ENCODE data around the gene TTC33.
"Not testable (repeated sequence)": the region's sequence is repeated elsewhere in the genome, so short reads cannot be mapped to it uniquely, and the experiment has no call there.

Gene TTC33

GRCh38 chr5:40603378-40603777 is 152.4 kb downstream of the TTC33 start:
- FAIRE-seq: no peak

GRCh38 chr5:40601198-40601868 is 154.4 kb downstream of the TTC33 start:
- FAIRE-seq: no peak

- no peak for FAIRE-seq
Observed at GRCh38 chr5:40600383-40600782, 155.4 kb downstream of the TTC33 start.

GRCh38 chr5:40599676-40600075 is 156.1 kb downstream of the TTC33 start:
- no peak for FAIRE-seq

GRCh38 chr5:40594811-40595210 is 160.9 kb downstream of the TTC33 start:
- no peak for FAIRE-seq

- not testable (repeated sequence) for FAIRE-seq
Observed at GRCh38 chr5:40591727-40592396, 163.9 kb downstream of the TTC33 start.

GRCh38 chr5:40587376-40587775 is 168.4 kb downstream of the TTC33 start:
- FAIRE-seq: no peak

GRCh38 chr5:40585537-40586267 is 170.1 kb downstream of the TTC33 start:
- FAIRE-seq: no peak

GRCh38 chr5:40584054-40584453 is 171.7 kb downstream of the TTC33 start:
- FAIRE-seq: no peak

- no peak for FAIRE-seq
Observed at GRCh38 chr5:40578501-40579451, 177.0 kb downstream of the TTC33 start.

GRCh38 chr5:40577718-40578117 is 178.0 kb downstream of the TTC33 start:
- no peak for FAIRE-seq

GRCh38 chr5:40575921-40576320 is 179.8 kb downstream of the TTC33 start:
- no peak for FAIRE-seq

- FAIRE-seq: no peak
Observed at GRCh38 chr5:40575411-40575810, 180.3 kb downstream of the TTC33 start.

- FAIRE-seq: no peak
Observed at GRCh38 chr5:40572937-40573336, 182.8 kb downstream of the TTC33 start.

- FAIRE-seq: no peak
Observed at GRCh38 chr5:40572391-40572790, 183.4 kb downstream of the TTC33 start.

DNA sequence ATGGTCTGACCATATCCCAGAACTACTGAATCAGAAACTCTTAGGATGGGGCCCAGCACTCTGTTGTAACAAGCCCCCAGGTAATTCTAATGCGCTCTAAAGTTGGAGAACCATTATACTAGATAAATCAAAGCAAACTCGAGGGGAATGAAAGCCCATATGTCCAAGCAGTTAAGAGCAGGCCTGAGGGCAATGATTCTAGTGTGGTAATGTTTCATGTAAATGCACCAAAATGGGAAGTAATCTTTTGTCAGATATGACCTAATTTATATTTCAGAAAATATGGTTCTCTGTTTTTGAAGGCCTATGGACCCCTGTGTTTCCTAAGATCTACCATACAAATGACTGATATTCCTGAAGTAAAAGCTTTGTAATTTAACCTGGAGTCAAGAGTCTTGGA is 184.0 kb downstream of the TTC33 start:
- no peak for FAIRE-seq

GRCh38 chr5:40570408-40571129 is 185.2 kb downstream of the TTC33 start:
- FAIRE-seq: no peak

GRCh38 chr5:40569546-40570270 is 186.1 kb downstream of the TTC33 start:
- FAIRE-seq: no peak

DNA sequence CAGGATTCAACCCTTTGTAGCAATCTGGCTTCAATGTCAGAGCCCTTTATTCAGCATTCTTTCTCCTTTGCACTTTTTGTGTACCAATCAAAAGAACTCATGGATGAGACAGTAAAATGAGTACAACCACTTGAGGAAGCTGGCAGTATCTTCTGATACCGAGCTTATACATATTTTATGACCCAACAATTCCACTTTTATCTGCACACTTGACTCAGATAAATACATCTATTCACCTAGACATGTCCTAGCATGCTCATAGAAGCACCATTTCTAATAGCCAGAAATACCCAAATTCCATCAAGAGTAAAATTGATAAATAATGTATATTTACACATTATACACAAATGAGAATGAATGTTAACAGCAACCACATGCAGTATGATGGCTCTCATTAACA is 187.2 kb downstream of the TTC33 start:
- no peak for FAIRE-seq

DNA sequence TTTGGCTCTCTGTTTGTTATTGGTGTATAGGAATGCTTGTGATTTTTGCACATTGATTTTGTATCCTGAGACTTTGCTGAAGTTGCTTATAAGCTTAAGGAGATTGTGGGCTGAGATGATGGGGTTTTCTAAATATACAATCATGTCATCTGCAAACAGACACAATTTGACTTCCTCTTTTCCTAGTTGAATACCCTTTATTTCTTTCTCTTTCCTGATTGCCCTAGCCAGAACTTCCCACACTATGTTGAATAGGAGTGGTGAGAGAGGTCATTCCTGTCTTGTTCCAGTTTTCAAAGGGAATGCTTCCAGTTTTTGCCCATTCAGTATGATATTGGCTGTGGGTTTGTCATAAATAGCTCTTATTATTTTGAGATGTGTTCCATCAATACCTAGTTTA is 192.6 kb downstream of the TTC33 start:
- FAIRE-seq: not testable (repeated sequence)

DNA sequence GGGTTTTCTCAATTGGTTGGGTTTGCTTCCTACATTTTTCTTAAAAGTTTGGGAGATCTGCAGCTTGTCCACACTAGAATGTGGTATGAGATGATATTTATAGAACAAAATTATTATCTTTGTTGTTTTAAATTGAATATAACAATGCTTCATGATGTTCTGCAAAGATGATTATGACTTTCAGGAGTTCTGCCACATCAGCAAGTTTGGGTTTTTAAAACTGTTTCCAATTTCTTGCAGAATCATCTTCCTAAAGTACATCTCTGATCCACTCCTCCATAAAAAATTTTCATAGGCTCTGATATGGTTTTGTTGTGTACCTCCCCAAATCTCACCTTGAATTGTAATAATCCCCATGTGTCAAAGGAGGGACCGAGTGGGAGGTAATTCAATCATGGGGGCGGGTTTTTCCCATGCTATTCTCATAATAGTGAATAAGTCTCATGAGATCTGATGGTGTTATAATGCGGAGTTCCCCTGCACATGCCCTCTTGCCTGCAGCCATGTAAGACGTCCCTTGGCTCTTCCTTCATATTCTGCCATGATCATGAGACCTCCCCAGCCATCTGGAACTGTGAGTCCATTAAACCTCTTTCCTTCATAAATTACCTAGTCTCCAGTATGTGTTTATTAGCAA is 195.2 kb downstream of the TTC33 start:
- FAIRE-seq: no peak
